SK-MEL-5 (cell line): Measurements from ENCODE around the gene PEMT. TPM values are rescaled to one million over a fixed set of nuclear protein-coding genes. Genes with fewer than 3 reads are reported as not detected.
"Not testable (repeated sequence)": the region's sequence is repeated elsewhere in the genome, so short reads cannot be mapped to it uniquely, and the experiment has no call there.

ENCODE experiments used
- DNase-seq: peaks from one replicate; pipeline ENCODE4 v3.0.0-alpha.2; 2016; ENCODE audit warnings: low read depth, low spot score
- in situ Hi-C: cut with HindIII; loops from 2 replicates; pipeline ENCODE4 v1.10.0; 2016; ENCODE audit warnings: low sequenced_read_pairs, high pct_unique_total_duplicates, low pct_unique_long_range_greater_than_20kb
- small RNA-seq, 2 experiments: library from RNA; depleted of rRNA; stranded (forward); fragments of <200 nt; gene quantifications; one replicate each; pipeline ENCODE3, GENCODE V24; 2014
- total RNA-seq: library from RNA; depleted of rRNA; stranded (reverse); fragments of >200 nt; shearing (Covaris generic); gene quantifications from 2 replicates; pipeline ENCODE4 v1.2.3, GENCODE V29; 2014; rRNA removed

Gene PEMT
- total RNA-seq, 1 experiment from 2014 or later, result 100 TPM

GRCh38 chr17:17469996-17470395, 121.5 kb downstream of the PEMT start:
- DNase-seq, result no peak
- in situ Hi-C loops, result no loop called here

- DNase-seq, result no peak
- in situ Hi-C loops, result no loop called here
Observed at GRCh38 chr17:17469358-17469757, 122.2 kb downstream of the PEMT start.

- in situ Hi-C loops, result no loop called here
Observed at GRCh38 chr17:17468217-17469010, 123.1 kb downstream of the PEMT start.

GRCh38 chr17:17467720-17468119, 123.8 kb downstream of the PEMT start:
- DNase-seq, result no peak
- in situ Hi-C loops, result no loop called here

More at GRCh38 chr17:17468217-17469010, 123.1 kb downstream of the PEMT start:
- DNase-seq, result no peak

- DNase-seq, result no peak
- in situ Hi-C loops, result no loop called here
Observed at GRCh38 chr17:17467016-17467415, 124.5 kb downstream of the PEMT start.

GRCh38 chr17:17466511-17466910, 125.0 kb downstream of the PEMT start:
- DNase-seq, result no peak
- in situ Hi-C loops, result no loop called here

GRCh38 chr17:17465878-17466277, 125.6 kb downstream of the PEMT start:
- DNase-seq, in situ Hi-C loops: not testable (repeated sequence)

- in situ Hi-C loops, result no loop called here
- DNase-seq, result no peak
Observed at GRCh38 chr17:17463821-17464220, 127.7 kb downstream of the PEMT start.

- in situ Hi-C loops, result no loop called here
- DNase-seq, result no peak
Observed at GRCh38 chr17:17462048-17462824, 129.3 kb downstream of the PEMT start.

- in situ Hi-C loops, result no loop called here
- DNase-seq, result no peak
Observed at GRCh38 chr17:17460038-17460437, 131.5 kb downstream of the PEMT start.

GRCh38 chr17:17457680-17458079, 133.8 kb downstream of the PEMT start:
- no peak for DNase-seq
- in situ Hi-C loops, result no loop called here

- DNase-seq, result no peak
- in situ Hi-C loops, result no loop called here
Observed at GRCh38 chr17:17456251-17456650, 135.3 kb downstream of the PEMT start.

Small RNA genes lying within 50 kb of the gene (small RNA-seq; reads per million reads assigned to genes)
- gene RF00019 (0 reads per million in 2 experiments), gene RNU6-468P (0 to 0.05 reads per million in 2 experiments)

Other genes starting within 250 kb of the PEMT start
- gene MED9, start 114.7 kb downstream of the PEMT start, total RNA-seq, result 73.7 and 85.1 TPM in 2 replicates
- gene RASD1, start 95.3 kb downstream of the PEMT start, total RNA-seq, result 73.8 and 79.9 TPM in 2 replicates
- gene RAI1, start 89.8 kb upstream of the PEMT start, total RNA-seq, result 9.4 and 15.9 TPM in 2 replicates
- gene SREBF1, start 245.3 kb upstream of the PEMT start, total RNA-seq, result 75.8 and 77.3 TPM in 2 replicates